ENCODE data around the gene PLEKHH2.
"Not testable (repeated sequence)": the region's sequence is repeated elsewhere in the genome, so short reads cannot be mapped to it uniquely, and the experiment has no call there.

GRCh38 chr2:43636153-43636552 is 907 bp upstream of the PLEKHH2 start:
- TF ChIP-seq, protein P1, sequence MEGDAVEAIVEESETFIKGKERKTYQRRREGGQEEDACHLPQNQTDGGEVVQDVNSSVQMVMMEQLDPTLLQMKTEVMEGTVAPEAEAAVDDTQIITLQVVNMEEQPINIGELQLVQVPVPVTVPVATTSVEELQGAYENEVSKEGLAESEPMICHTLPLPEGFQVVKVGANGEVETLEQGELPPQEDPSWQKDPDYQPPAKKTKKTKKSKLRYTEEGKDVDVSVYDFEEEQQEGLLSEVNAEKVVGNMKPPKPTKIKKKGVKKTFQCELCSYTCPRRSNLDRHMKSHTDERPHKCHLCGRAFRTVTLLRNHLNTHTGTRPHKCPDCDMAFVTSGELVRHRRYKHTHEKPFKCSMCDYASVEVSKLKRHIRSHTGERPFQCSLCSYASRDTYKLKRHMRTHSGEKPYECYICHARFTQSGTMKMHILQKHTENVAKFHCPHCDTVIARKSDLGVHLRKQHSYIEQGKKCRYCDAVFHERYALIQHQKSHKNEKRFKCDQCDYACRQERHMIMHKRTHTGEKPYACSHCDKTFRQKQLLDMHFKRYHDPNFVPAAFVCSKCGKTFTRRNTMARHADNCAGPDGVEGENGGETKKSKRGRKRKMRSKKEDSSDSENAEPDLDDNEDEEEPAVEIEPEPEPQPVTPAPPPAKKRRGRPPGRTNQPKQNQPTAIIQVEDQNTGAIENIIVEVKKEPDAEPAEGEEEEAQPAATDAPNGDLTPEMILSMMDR (IDR thresholded peaks at IDR 0.05): not testable (repeated sequence)
- not testable (repeated sequence) for TF ChIP-seq POLR2AphosphoS5, POLR2A, EP300 (IDR thresholded peaks at IDR 0.05)
